HepG2 (cell line): ENCODE results near the gene ISOC2. TPM values are rescaled to one million over a fixed set of nuclear protein-coding genes. Genes with fewer than 3 reads are reported as not detected.

Experiments
- AGO2 ChIP-seq: fragments of 200-400 bp; formaldehyde crosslinking; optimal IDR thresholded peaks from 2 replicates; pipeline ENCODE3; 2017; ENCODE audit warnings: mild to moderate bottlenecking, low read depth, low read length, moderate library complexity
- FOXA3 ChIP-seq: IDR thresholded peaks from 2 replicates; pipeline ENCODE4 v1.6.1; 2016; ENCODE audit warnings: missing genetic modification reagents, missing compliant biosample characterization
- GATA4 ChIP-seq: sonication (generic); IDR thresholded peaks from 2 replicates; pipeline ENCODE4 v1.6.1; 2016; ENCODE audit warnings: antibody characterized with exemption, low read depth, borderline replicate concordance
- PRMT3 ChIP-seq: sonication (generic); formaldehyde crosslinking; IDR thresholded peaks from 2 replicates; pipeline ENCODE4 v1.8.1; 2022; ENCODE audit warnings: low read depth, mild to moderate bottlenecking, moderate library complexity, missing genetic modification reagents, borderline replicate concordance
- PRPF4 ChIP-seq: fragments of 200-400 bp; formaldehyde crosslinking; IDR thresholded peaks from 2 replicates; pipeline ENCODE4 v1.6.1; 2016; ENCODE audit warnings: low read length, low read depth; ENCODE audit not compliant: poor library complexity, severe bottlenecking
- SP2 ChIP-seq: sonication (generic); formaldehyde crosslinking; IDR thresholded peaks from 2 replicates; pipeline ENCODE4 v1.5.1; 2020; ENCODE audit warnings: mild to moderate bottlenecking, missing genetic modification reagents
- SRSF1 ChIP-seq: fragments of 200-400 bp; formaldehyde crosslinking; optimal IDR thresholded peaks from 2 replicates; pipeline ENCODE3; 2017; ENCODE audit warnings: mild to moderate bottlenecking, low read depth, low read length, moderate library complexity
- SYNCRIP ChIP-seq: fragments of 200-400 bp; formaldehyde crosslinking; IDR thresholded peaks from 2 replicates; pipeline ENCODE4 v1.6.1; 2018; ENCODE audit warnings: mild to moderate bottlenecking, low read depth, low read length; ENCODE audit not compliant: insufficient read depth
- XBP1 ChIP-seq: sonication (generic); formaldehyde crosslinking; IDR thresholded peaks from 2 replicates; pipeline ENCODE4 v1.5.0; 2020; ENCODE audit warnings: missing genetic modification reagents
- ZFY ChIP-seq: sonication (generic); formaldehyde crosslinking; IDR thresholded peaks from 2 replicates; pipeline ENCODE4 v1.4.0; 2020; ENCODE audit warnings: missing genetic modification reagents
- ZNF232 ChIP-seq: sonication (generic); formaldehyde crosslinking; IDR thresholded peaks from 2 replicates; pipeline ENCODE4 v1.4.0; 2020; ENCODE audit warnings: missing genetic modification reagents, borderline replicate concordance
- polyA plus RNA-seq, 8 experiments: library from polyadenylated mRNA; depleted of rRNA in 3 of 8; stranded (reverse) in 7 of 8; unstranded in 1 of 8; fragments of >200 nt; fragmentation: Illumina TruSeq in 4 of 8; extraction: Trizol in 4 of 8; gene quantifications; 2 replicates each; pipeline versions ENCODE4 v1.2.1 to v1.2.3, GENCODE V29; 2011 to 2016; ENCODE audit warnings: low read depth in 4 of 8, missing spikeins in 1 of 8, mixed read lengths in 1 of 8; ENCODE audit not compliant: insufficient read depth in 1 of 8
- total RNA-seq, 5 experiments: library from RNA; depleted of rRNA; stranded (reverse); fragments of >200 nt; fragmentation: Illumina TruSeq; extraction: Trizol; gene quantifications; 2 replicates each; pipeline ENCODE4 v1.2.3, GENCODE V29; 2016; ENCODE audit warnings: low read depth in 1 of 5
- TF ChIP-seq, protein P1 (sequence below): sonication (generic); formaldehyde crosslinking; IDR thresholded peaks from 2 replicates; pipeline ENCODE4 v1.4.0; 2020; ENCODE audit warnings: missing genetic modification reagents
- TF ChIP-seq, protein P2 (sequence below): IDR thresholded peaks from 2 replicates; pipeline ENCODE4 v1.6.1; 2016; ENCODE audit warnings: missing genetic modification reagents, missing compliant biosample characterization
- TF ChIP-seq, protein P3 (sequence below): sonication (generic); formaldehyde crosslinking; IDR thresholded peaks from 2 replicates; pipeline ENCODE4 v1.4.0; 2020; ENCODE audit warnings: mild to moderate bottlenecking, missing genetic modification reagents
- TF ChIP-seq, protein P4 (sequence below): fragments of 450-650 bp; IDR thresholded peaks from 2 replicates; pipeline ENCODE4 v1.6.1; 2017; ENCODE audit warnings: mild to moderate bottlenecking
- TF ChIP-seq, protein P5 (sequence below): sonication (generic); formaldehyde crosslinking; IDR thresholded peaks from 2 replicates; pipeline ENCODE4 v1.4.0; 2020; ENCODE audit warnings: missing genetic modification reagents, low read depth, mild to moderate bottlenecking, borderline replicate concordance

Gene ISOC2
- total and polyA plus RNA-seq, 2 of the 13 experiments (the other 11 are each of a cell fraction or from before 2014, with no cell fraction given): 76.8 to 105 TPM

DNA sequence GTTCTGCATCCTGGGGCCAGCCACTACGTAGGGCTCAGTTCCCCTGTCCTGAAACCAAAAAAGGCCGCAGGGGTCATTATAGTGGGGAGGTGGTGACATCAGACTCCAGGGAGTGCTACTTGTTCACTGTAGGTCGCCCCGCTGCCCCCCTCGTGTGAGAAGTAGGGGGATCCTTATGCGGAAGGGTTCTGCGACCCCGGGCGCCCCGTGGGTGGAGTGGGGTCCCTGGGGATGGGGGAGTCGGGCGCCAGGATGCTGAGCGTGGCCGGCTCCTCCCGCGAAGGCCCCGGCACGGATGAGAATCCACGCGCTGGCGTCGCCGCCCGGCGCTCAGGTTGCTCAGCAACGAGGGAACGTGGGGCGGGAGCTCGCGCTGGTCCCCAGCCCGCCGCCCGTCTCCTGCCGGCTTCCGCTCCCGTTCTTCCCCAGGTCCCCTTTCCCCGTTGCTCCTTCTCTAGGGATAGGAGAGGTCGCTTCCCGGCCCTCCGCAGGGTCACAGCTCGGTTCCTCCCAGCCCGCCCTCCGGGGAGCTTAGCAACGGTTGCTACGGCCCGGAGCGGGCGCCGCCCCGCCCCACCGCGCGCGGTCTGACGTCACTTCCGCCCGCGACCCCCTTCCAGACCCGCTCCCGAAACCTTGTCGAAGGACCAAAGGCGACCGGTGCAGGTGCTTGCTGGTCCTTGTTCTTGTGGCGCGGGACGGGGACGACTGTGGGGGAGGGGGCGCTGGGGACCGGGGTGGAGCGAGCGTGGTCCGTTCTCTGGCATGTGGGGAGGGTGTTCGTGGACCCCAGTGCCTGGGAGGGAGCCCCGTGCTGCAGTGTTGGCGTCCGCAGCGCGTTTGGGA is 23.4 kb upstream of the ISOC2 start, which contains the start of gene NAT14 (continued):
- TF ChIP-seq AGO2: peak; percentile 85
- no peak for TF ChIP-seq SRSF1
- no peak for TF ChIP-seq GATA4
- TF ChIP-seq ZNF232 (CRISPR knock-in tag): no peak
- TF ChIP-seq, protein P1, sequence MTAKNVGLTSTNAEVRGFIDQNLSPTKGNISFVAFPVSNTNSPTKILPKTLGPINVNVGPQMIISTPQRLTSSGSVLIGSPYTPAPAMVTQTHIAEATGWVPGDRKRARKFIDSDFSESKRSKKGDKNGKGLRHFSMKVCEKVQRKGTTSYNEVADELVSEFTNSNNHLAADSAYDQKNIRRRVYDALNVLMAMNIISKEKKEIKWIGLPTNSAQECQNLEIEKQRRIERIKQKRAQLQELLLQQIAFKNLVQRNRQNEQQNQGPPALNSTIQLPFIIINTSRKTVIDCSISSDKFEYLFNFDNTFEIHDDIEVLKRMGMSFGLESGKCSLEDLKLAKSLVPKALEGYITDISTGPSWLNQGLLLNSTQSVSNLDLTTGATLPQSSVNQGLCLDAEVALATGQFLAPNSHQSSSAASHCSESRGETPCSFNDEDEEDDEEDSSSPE (CRISPR knock-in tag): no peak
- no peak for TF ChIP-seq SYNCRIP
- TF ChIP-seq, protein P2, sequence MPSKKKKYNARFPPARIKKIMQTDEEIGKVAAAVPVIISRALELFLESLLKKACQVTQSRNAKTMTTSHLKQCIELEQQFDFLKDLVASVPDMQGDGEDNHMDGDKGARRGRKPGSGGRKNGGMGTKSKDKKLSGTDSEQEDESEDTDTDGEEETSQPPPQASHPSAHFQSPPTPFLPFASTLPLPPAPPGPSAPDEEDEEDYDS (CRISPR knock-in tag): no peak
- TF ChIP-seq, protein P3, sequence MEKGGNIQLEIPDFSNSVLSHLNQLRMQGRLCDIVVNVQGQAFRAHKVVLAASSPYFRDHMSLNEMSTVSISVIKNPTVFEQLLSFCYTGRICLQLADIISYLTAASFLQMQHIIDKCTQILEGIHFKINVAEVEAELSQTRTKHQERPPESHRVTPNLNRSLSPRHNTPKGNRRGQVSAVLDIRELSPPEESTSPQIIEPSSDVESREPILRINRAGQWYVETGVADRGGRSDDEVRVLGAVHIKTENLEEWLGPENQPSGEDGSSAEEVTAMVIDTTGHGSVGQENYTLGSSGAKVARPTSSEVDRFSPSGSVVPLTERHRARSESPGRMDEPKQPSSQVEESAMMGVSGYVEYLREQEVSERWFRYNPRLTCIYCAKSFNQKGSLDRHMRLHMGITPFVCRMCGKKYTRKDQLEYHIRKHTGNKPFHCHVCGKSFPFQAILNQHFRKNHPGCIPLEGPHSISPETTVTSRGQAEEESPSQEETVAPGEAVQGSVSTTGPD: no peak
- TF ChIP-seq ZFY (CRISPR knock-in tag): peak; percentile 42; the same call in 1 of the 2 replicates
- no peak for TF ChIP-seq XBP1 (CRISPR knock-in tag)
- no peak; the same call in 1 of the 2 replicates for TF ChIP-seq SP2
- TF ChIP-seq PRPF4: no peak
- TF ChIP-seq, protein P4, sequence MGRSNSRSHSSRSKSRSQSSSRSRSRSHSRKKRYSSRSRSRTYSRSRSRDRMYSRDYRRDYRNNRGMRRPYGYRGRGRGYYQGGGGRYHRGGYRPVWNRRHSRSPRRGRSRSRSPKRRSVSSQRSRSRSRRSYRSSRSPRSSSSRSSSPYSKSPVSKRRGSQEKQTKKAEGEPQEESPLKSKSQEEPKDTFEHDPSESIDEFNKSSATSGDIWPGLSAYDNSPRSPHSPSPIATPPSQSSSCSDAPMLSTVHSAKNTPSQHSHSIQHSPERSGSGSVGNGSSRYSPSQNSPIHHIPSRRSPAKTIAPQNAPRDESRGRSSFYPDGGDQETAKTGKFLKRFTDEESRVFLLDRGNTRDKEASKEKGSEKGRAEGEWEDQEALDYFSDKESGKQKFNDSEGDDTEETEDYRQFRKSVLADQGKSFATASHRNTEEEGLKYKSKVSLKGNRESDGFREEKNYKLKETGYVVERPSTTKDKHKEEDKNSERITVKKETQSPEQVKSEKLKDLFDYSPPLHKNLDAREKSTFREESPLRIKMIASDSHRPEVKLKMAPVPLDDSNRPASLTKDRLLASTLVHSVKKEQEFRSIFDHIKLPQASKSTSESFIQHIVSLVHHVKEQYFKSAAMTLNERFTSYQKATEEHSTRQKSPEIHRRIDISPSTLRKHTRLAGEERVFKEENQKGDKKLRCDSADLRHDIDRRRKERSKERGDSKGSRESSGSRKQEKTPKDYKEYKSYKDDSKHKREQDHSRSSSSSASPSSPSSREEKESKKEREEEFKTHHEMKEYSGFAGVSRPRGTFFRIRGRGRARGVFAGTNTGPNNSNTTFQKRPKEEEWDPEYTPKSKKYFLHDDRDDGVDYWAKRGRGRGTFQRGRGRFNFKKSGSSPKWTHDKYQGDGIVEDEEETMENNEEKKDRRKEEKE: no peak
- no peak for TF ChIP-seq FOXA3
- no peak for TF ChIP-seq PRMT3
- TF ChIP-seq, protein P5, sequence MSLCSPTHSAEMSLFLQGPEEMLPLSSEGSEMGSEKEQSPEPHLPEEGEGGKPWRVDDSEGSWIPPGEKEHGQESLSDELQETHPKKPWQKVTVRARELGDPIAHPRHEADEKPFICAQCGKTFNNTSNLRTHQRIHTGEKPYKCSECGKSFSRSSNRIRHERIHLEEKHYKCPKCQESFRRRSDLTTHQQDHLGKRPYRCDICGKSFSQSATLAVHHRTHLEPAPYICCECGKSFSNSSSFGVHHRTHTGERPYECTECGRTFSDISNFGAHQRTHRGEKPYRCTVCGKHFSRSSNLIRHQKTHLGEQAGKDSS (CRISPR knock-in tag): no peak
